HepG2 (cell line): ENCODE data around the gene TMEM269. TPM values are rescaled to one million over a fixed set of nuclear protein-coding genes. Genes with fewer than 3 reads are reported as not detected.

Experiments
- KLF16 ChIP-seq, 2 experiments: sonication (generic) in 1 of 2; formaldehyde crosslinking in 1 of 2; IDR thresholded peaks; 2 replicates each; pipeline versions ENCODE4 v1.6.1 to v1.8.0; 2016 to 2023; ENCODE audit warnings: missing genetic modification reagents in 2 of 2, missing compliant biosample characterization in 1 of 2
- RERE ChIP-seq: IDR thresholded peaks from 2 replicates; pipeline ENCODE4 v1.6.1; 2016; ENCODE audit warnings: low read depth, missing genetic modification reagents, missing compliant biosample characterization
- ZNF225 ChIP-seq: sonication (generic); formaldehyde crosslinking; IDR thresholded peaks from 2 replicates; pipeline ENCODE4 v1.4.0; 2020; ENCODE audit warnings: mild to moderate bottlenecking, missing genetic modification reagents
- ZNF276 ChIP-seq: sonication (generic); formaldehyde crosslinking; IDR thresholded peaks from 2 replicates; pipeline ENCODE4 v1.4.0; 2020; ENCODE audit warnings: mild to moderate bottlenecking, low read depth, missing genetic modification reagents
- ZNF850 ChIP-seq: sonication (generic); formaldehyde crosslinking; conservative IDR thresholded peaks from 2 replicates; pipeline ENCODE4 v1.9.0; 2021; ENCODE audit warnings: mild to moderate bottlenecking, missing genetic modification reagents
- polyA plus RNA-seq, 8 experiments: library from polyadenylated mRNA; depleted of rRNA in 3 of 8; stranded (reverse) in 7 of 8; unstranded in 1 of 8; fragments of >200 nt; fragmentation: Illumina TruSeq in 4 of 8; extraction: Trizol in 4 of 8; gene quantifications; 2 replicates each; pipeline versions ENCODE4 v1.2.1 to v1.2.3, GENCODE V29; 2011 to 2016; ENCODE audit warnings: low read depth in 4 of 8, missing spikeins in 1 of 8, mixed read lengths in 1 of 8; ENCODE audit not compliant: insufficient read depth in 1 of 8
- total RNA-seq, 5 experiments: library from RNA; depleted of rRNA; stranded (reverse); fragments of >200 nt; fragmentation: Illumina TruSeq; extraction: Trizol; gene quantifications; 2 replicates each; pipeline ENCODE4 v1.2.3, GENCODE V29; 2016; ENCODE audit warnings: low read depth in 1 of 5

Gene TMEM269
- total and polyA plus RNA-seq, 2 of the 13 experiments (the other 11 are each of a cell fraction or from before 2014, with no cell fraction given) = 0.15 to 0.21 TPM

GRCh38 chr1:42739753-42740700 is 44.8 kb upstream of the TMEM269 start, which contains the start of gene CLDN19 (continued):
- peak; percentile 71; the same call in 1 of the 2 replicates for TF ChIP-seq ZNF276 (CRISPR knock-in tag)
- no peak for TF ChIP-seq RERE (CRISPR knock-in tag)
- peak; percentile 63; the same call in 1 of the 2 replicates for TF ChIP-seq ZNF850 (CRISPR knock-in tag)
- TF ChIP-seq KLF16 (CRISPR knock-in tag; IDR thresholded peaks at IDR 0.05) = peak in 1 of 2 experiments; percentile 16; a peak in 1 of 4 replicates
- no peak for TF ChIP-seq ZNF225
